ENCODE measurements around the gene AMPD3.

Gene AMPD3

GRCh38 chr11:10450462-10451425 lies 4.3 kb upstream of the AMPD3 start:
- Histone ChIP-seq H3K4me1 (ENCODE audit: control insufficient read depth, insufficient read depth, low read length, poor library complexity, severe bottlenecking) (peaks cover 4% of the 10 kb centered on the region), H3K27ac (ENCODE audit: low read depth, low read length, severe bottlenecking) (no peak overlapping the region), H3K9me3 (ENCODE audit: control insufficient read depth, low read length) (no peaks in the 10 kb centered on the region), H3K4me3 (ENCODE audit: extremely low read depth, insufficient read depth, low read length, poor library complexity, severe bottlenecking) (peak overlapping the region; percentile 37), H3K36me3 (ENCODE audit: control insufficient read depth, insufficient read depth, low read length) (no peaks in the 10 kb centered on the region)
- WGBS, 2 experiments (ENCODE audit: insufficient coverage in 2 of 2), result 3 to 4% methylated on average over 75 to 90 of the region's 94 CpGs

- 51 to 67% methylated on average over 3 of the region's 4 CpGs for WGBS, 2 experiments (ENCODE audit: insufficient coverage in 2 of 2)
- no peaks in the 10 kb centered on the region for H3K36me3 ChIP-seq (ENCODE audit: control insufficient read depth, insufficient read depth, low read length)
- no peak overlapping the region for H3K27ac ChIP-seq (ENCODE audit: low read depth, low read length, severe bottlenecking)
- peak overlapping the region; percentile 37 for H3K4me3 ChIP-seq (ENCODE audit: extremely low read depth, insufficient read depth, low read length, poor library complexity, severe bottlenecking)
- peaks cover 9% of the 10 kb centered on the region for H3K4me1 ChIP-seq (ENCODE audit: control insufficient read depth, insufficient read depth, low read length, poor library complexity, severe bottlenecking)
- H3K9me3 ChIP-seq (ENCODE audit: control insufficient read depth, low read length), result no peaks in the 10 kb centered on the region
Measured at GRCh38 chr11:10451426-10452116, 3.5 kb upstream of the AMPD3 start.

GRCh38 chr11:10452211-10452767 lies 2.8 kb upstream of the AMPD3 start:
- WGBS, 2 experiments (ENCODE audit: insufficient coverage in 2 of 2), result 95 to 100% methylated on average over 1 to 2 of the region's 3 CpGs
- Histone ChIP-seq H3K27ac (ENCODE audit: low read depth, low read length, severe bottlenecking) (no peak overlapping the region), H3K4me3 (ENCODE audit: extremely low read depth, insufficient read depth, low read length, poor library complexity, severe bottlenecking) (no peak overlapping the region), H3K4me1 (ENCODE audit: control insufficient read depth, insufficient read depth, low read length, poor library complexity, severe bottlenecking) (peaks cover 9% of the 10 kb centered on the region), H3K9me3 (ENCODE audit: control insufficient read depth, low read length) (no peaks in the 10 kb centered on the region), H3K36me3 (ENCODE audit: control insufficient read depth, insufficient read depth, low read length) (no peaks in the 10 kb centered on the region)

- WGBS, 2 experiments (ENCODE audit: insufficient coverage in 2 of 2), result 83 to 89% methylated on average over 1 of the region's 3 CpGs
- Histone ChIP-seq H3K9me3 (ENCODE audit: control insufficient read depth, low read length) (no peaks in the 10 kb centered on the region), H3K4me1 (ENCODE audit: control insufficient read depth, insufficient read depth, low read length, poor library complexity, severe bottlenecking) (peaks cover 9% of the 10 kb centered on the region), H3K27ac (ENCODE audit: low read depth, low read length, severe bottlenecking) (no peak overlapping the region), H3K36me3 (ENCODE audit: control insufficient read depth, insufficient read depth, low read length) (no peaks in the 10 kb centered on the region), H3K4me3 (ENCODE audit: extremely low read depth, insufficient read depth, low read length, poor library complexity, severe bottlenecking) (no peak overlapping the region)
Measured at GRCh38 chr11:10453261-10453660, 1.8 kb upstream of the AMPD3 start.

- Histone ChIP-seq H3K36me3 (ENCODE audit: control insufficient read depth, insufficient read depth, low read length) (no peaks in the 10 kb centered on the region), H3K27ac (ENCODE audit: low read depth, low read length, severe bottlenecking) (peak overlapping the region; percentile 66), H3K9me3 (ENCODE audit: control insufficient read depth, low read length) (no peaks in the 10 kb centered on the region), H3K4me3 (ENCODE audit: extremely low read depth, insufficient read depth, low read length, poor library complexity, severe bottlenecking) (peak overlapping the region; percentile 12), H3K4me1 (ENCODE audit: control insufficient read depth, insufficient read depth, low read length, poor library complexity, severe bottlenecking) (peaks cover 20% of the 10 kb centered on the region)
- 30 to 36% methylated on average over 14 to 16 of the region's 18 CpGs for WGBS, 2 experiments (ENCODE audit: insufficient coverage in 2 of 2)
Measured at GRCh38 chr11:10455637-10456487, 798 bp downstream of the AMPD3 start.

- 88 to 90% methylated on average over 3 of the region's 3 CpGs for WGBS, 2 experiments (ENCODE audit: insufficient coverage in 2 of 2)
- Histone ChIP-seq H3K4me3 (ENCODE audit: extremely low read depth, insufficient read depth, low read length, poor library complexity, severe bottlenecking) (peak overlapping the region; percentile 12), H3K36me3 (ENCODE audit: control insufficient read depth, insufficient read depth, low read length) (no peaks in the 10 kb centered on the region), H3K4me1 (ENCODE audit: control insufficient read depth, insufficient read depth, low read length, poor library complexity, severe bottlenecking) (peaks cover 20% of the 10 kb centered on the region), H3K9me3 (ENCODE audit: control insufficient read depth, low read length) (no peaks in the 10 kb centered on the region), H3K27ac (ENCODE audit: low read depth, low read length, severe bottlenecking) (peak overlapping the region; percentile 66)
Measured at GRCh38 chr11:10456519-10456918, 1.5 kb downstream of the AMPD3 start.

GRCh38 chr11:10457901-10458300 lies 2.8 kb downstream of the AMPD3 start:
- H3K4me1 ChIP-seq (ENCODE audit: control insufficient read depth, insufficient read depth, low read length, poor library complexity, severe bottlenecking), result peaks cover 20% of the 10 kb centered on the region
- no peak overlapping the region for H3K4me3 ChIP-seq (ENCODE audit: extremely low read depth, insufficient read depth, low read length, poor library complexity, severe bottlenecking)
- H3K9me3 ChIP-seq (ENCODE audit: control insufficient read depth, low read length), result no peaks in the 10 kb centered on the region
- H3K27ac ChIP-seq (ENCODE audit: low read depth, low read length, severe bottlenecking), result no peak overlapping the region
- H3K36me3 ChIP-seq (ENCODE audit: control insufficient read depth, insufficient read depth, low read length), result peaks cover 8% of the 10 kb centered on the region

GRCh38 chr11:10459029-10459970 lies 4.2 kb downstream of the AMPD3 start:
- no peak overlapping the region for H3K4me3 ChIP-seq (ENCODE audit: extremely low read depth, insufficient read depth, low read length, poor library complexity, severe bottlenecking)
- WGBS, 2 experiments (ENCODE audit: insufficient coverage in 2 of 2), result 73 to 81% methylated on average over 3 to 6 of the region's 7 CpGs
- H3K36me3 ChIP-seq (ENCODE audit: control insufficient read depth, insufficient read depth, low read length), result peaks cover 8% of the 10 kb centered on the region
- H3K27ac ChIP-seq (ENCODE audit: low read depth, low read length, severe bottlenecking), result peak overlapping the region; percentile 55
- H3K9me3 ChIP-seq (ENCODE audit: control insufficient read depth, low read length), result no peaks in the 10 kb centered on the region
- peaks cover 20% of the 10 kb centered on the region for H3K4me1 ChIP-seq (ENCODE audit: control insufficient read depth, insufficient read depth, low read length, poor library complexity, severe bottlenecking)

GRCh38 chr11:10460611-10461275 lies 5.7 kb downstream of the AMPD3 start:
- no peak overlapping the region for H3K4me3 ChIP-seq (ENCODE audit: extremely low read depth, insufficient read depth, low read length, poor library complexity, severe bottlenecking)

More at GRCh38 chr11:10460611-10461275, 5.7 kb downstream of the AMPD3 start:
- no peak overlapping the region for H3K27ac ChIP-seq (ENCODE audit: low read depth, low read length, severe bottlenecking)
- WGBS, 2 experiments (ENCODE audit: insufficient coverage in 2 of 2), result 93 to 94% methylated on average over 2 to 5 of the region's 5 CpGs
- H3K36me3 ChIP-seq (ENCODE audit: control insufficient read depth, insufficient read depth, low read length), result peaks cover 8% of the 10 kb centered on the region
- H3K4me1 ChIP-seq (ENCODE audit: control insufficient read depth, insufficient read depth, low read length, poor library complexity, severe bottlenecking), result peaks cover 16% of the 10 kb centered on the region
- no peaks in the 10 kb centered on the region for H3K9me3 ChIP-seq (ENCODE audit: control insufficient read depth, low read length)

All from mesodermal cell (in vitro differentiated cells).